Adrenal gland (tissue), 12 donors: ENCODE measurements around the gene RBM33. TPM values are rescaled to one million over a fixed set of nuclear protein-coding genes. Genes with fewer than 3 reads are reported as not detected.

ENCODE experiments used
- DNase-seq, 7 donors: peaks; one replicate each; pipeline ENCODE4 v3.0.0-alpha.2; 2019 to 2020
- H3K27ac ChIP-seq, 5 donors: fragments of 200-600 bp; sonication (generic) in 4 of 5; 1 replicate in 3 of 5; 2 replicates in 2 of 5; pipeline versions ENCODE4 v1.5.1 to v1.8.0; 2016 to 2020; ENCODE audit warnings: mild to moderate bottlenecking in 1 of 5
- H3K27me3 ChIP-seq: fragments of 200-600 bp; 2 replicates; pipeline ENCODE4 v1.8.0; 2021
- H3K36me3 ChIP-seq, 2 donors: fragments of 200-600 bp; replicated peaks in 1 of 2; 1 replicate in 1 of 2; 2 replicates in 1 of 2; pipeline versions ENCODE4 v1.5.1 to v1.8.0; 2018 to 2022
- H3K4me1 ChIP-seq, 2 donors: fragments of 200-600 bp; replicated peaks in 1 of 2; 1 replicate in 1 of 2; 2 replicates in 1 of 2; pipeline versions ENCODE4 v1.5.1 to v1.8.0; 2018 to 2021
- H3K4me3 ChIP-seq, 4 donors: fragments of 200-600 bp; sonication (generic) in 3 of 4; one replicate each; pipeline ENCODE4 v1.5.1; 2016 to 2018
- H3K9me3 ChIP-seq, 3 donors: fragments of 200-600 bp; sonication (generic) in 1 of 3; replicated peaks in 1 of 3; 1 replicate in 2 of 3; 2 replicates in 1 of 3; pipeline versions ENCODE4 v1.5.1 to v1.8.0; 2016 to 2021
- CTCF ChIP-seq, 6 experiments: fragments of 450-650 bp in 4 of 6; fragments of 200-600 bp in 2 of 6; sonication (generic) in 1 of 6; IDR thresholded peaks; 1 replicate in 5 of 6; 2 replicates in 1 of 6; pipeline versions ENCODE4 v1.5.1 to v1.8.0; 2016 to 2021; ENCODE audit warnings: antibody characterized with exemption in 6 of 6, mild to moderate bottlenecking in 2 of 6, moderate library complexity in 1 of 6
- POLR2A ChIP-seq, 2 donors: fragments of 450-650 bp; IDR thresholded peaks; one replicate each; pipeline ENCODE4 v1.6.1; 2017; ENCODE audit warnings: antibody characterized with exemption in 2 of 2, mild to moderate bottlenecking in 2 of 2, moderate library complexity in 1 of 2
- WGBS, 4 donors: extraction: QIAGEN DNeasy Blood & Tissue Kit in 2 of 4; methylation state at CpG; one replicate each; pipeline versions ENCODE4 v1.1.5 to v1.1.7; 2013 to 2017; 5-methylcytosine and 5-hydroxymethylcytosine counted together
- intact Hi-C, 2 donors: fragments of 100-400 bp; cut with DNase I; formaldehyde crosslinking; loops; one replicate each; pipeline versions ENCODE4 v1.14.1 to v1.15.0; 2022 to 2023
- polyA plus RNA-seq, 3 donors: library from polyadenylated mRNA; stranded (reverse); fragments of 200-250 nt in 2 of 3; fragments of 350-450 nt in 1 of 3; fragmentation: Illumina TruSeq in 1 of 3; extraction: RNeasy Lipid Tissue Mini Kit (QIAGEN cat#74804) in 1 of 3; gene quantifications; one replicate each; pipeline ENCODE4 v1.2.3, GENCODE V29; 2013 to 2014
- total RNA-seq, 9 donors: library from RNA; depleted of rRNA in 4 of 9; stranded (reverse); fragments of >200 nt in 4 of 9; fragments of 120-200 nt in 1 of 9; fragmentation: NEBNext Ultra II Directional in 1 of 9; extraction: Animal tissue kit (Norgen Biotek cat#: 25700) in 1 of 9; gene quantifications; one replicate each; pipeline versions ENCODE4 v1.1.0 to v1.2.4, GENCODE V29; 2013 to 2023
- donor health status: healthy with polysubstance abuse.
- donor health status: Bipolar disorder and iron deficiency.
- donor health status: DM: yes; HTN: yes; CAD: no.
- donor health status: DM: no; HTN: no; CAD: no.
- donor health status: DM: no; HTN: no; CAD: no.
- donor health status: DM: yes; HTN: yes; CAD: no.

The RBM33 gene
- total and polyA plus RNA-seq, 12 donors = 10.3 to 57.1 (median 36.9) TPM

GRCh38 chr7:155744971-155745683, 100.7 kb downstream of the RBM33 start:
- no peaks in the 10 kb centered on the region for H3K27me3 ChIP-seq
- intact Hi-C loops = loop anchor here in 1 of 2 donors (5.0 kb wide), 1 partner anchor 143 kb away; no protein-coding TSS in a partner anchor
- 54 to 63% (median 58%) methylated on average over 16 to 17 of the region's 17 CpGs for WGBS, 4 donors
- H3K36me3 ChIP-seq = peaks cover 0 to 48% of the 10 kb centered on the region in 2 donors
- H3K4me3 ChIP-seq = no peak overlapping the region
- H3K27ac ChIP-seq = peak overlapping the region in 1 of 5 donors; percentile 4
- peaks cover 8 to 39% of the 10 kb centered on the region in 2 donors for H3K4me1 ChIP-seq
- H3K9me3 ChIP-seq = no peaks in the 10 kb centered on the region
- TF ChIP-seq POLR2A (IDR thresholded peaks at IDR 0.05) (no peak), CTCF (IDR thresholded peaks at IDR 0.05) (no peak)
- DNase-seq = peak in 4 of 7 donors; percentile 39 to 48 (median 44)

- Histone ChIP-seq H3K27me3 (no peaks in the 10 kb centered on the region), H3K4me3 (no peak overlapping the region), H3K4me1 (peaks cover 10 to 44% of the 10 kb centered on the region in 2 donors), H3K27ac (peak overlapping the region in 1 of 5 donors; percentile 4), H3K36me3 (peaks cover 0 to 43% of the 10 kb centered on the region in 2 donors), H3K9me3 (no peaks in the 10 kb centered on the region)
- DNase-seq = no peak
- intact Hi-C loops = no loop called here
- TF ChIP-seq CTCF (IDR thresholded peaks at IDR 0.05) (no peak), POLR2A (IDR thresholded peaks at IDR 0.05) (no peak)
- 90 to 97% (median 91%) methylated on average over 9 of the region's 9 CpGs for WGBS, 4 donors
Measured at GRCh38 chr7:155745737-155746136, 101.3 kb downstream of the RBM33 start.

GRCh38 chr7:155746188-155746587, 101.7 kb downstream of the RBM33 start:
- no peak for DNase-seq
- peaks cover 15 to 49% of the 10 kb centered on the region in 2 donors for H3K4me1 ChIP-seq
- H3K4me3 ChIP-seq = no peak overlapping the region
- H3K27me3 ChIP-seq = no peaks in the 10 kb centered on the region
- no peak for TF ChIP-seq CTCF (IDR thresholded peaks at IDR 0.05)
- H3K27ac ChIP-seq = no peak overlapping the region
- H3K9me3 ChIP-seq = no peaks in the 10 kb centered on the region
- H3K36me3 ChIP-seq = peaks cover 0 to 40% of the 10 kb centered on the region in 2 donors
- WGBS, 4 donors = 66 to 83% (median 79%) methylated on average over 2 of the region's 2 CpGs
- intact Hi-C loops = no loop called here

GRCh38 chr7:155747209-155747608, 102.7 kb downstream of the RBM33 start:
- no peaks in the 10 kb centered on the region for H3K27me3 ChIP-seq
- peaks cover 0 to 30% of the 10 kb centered on the region in 2 donors for H3K36me3 ChIP-seq
- H3K27ac ChIP-seq = no peak overlapping the region
- intact Hi-C loops = no loop called here
- no peaks in the 10 kb centered on the region for H3K9me3 ChIP-seq
- WGBS, 4 donors = 84 to 96% (median 92%) methylated on average over 1 of the region's 1 CpG
- no peak for TF ChIP-seq CTCF (IDR thresholded peaks at IDR 0.05)
- TF ChIP-seq POLR2A (IDR thresholded peaks at IDR 0.05) = no peak
- peaks cover 19 to 59% of the 10 kb centered on the region in 2 donors for H3K4me1 ChIP-seq
- H3K4me3 ChIP-seq = no peak overlapping the region
- DNase-seq = no peak
